Measurements from ENCODE around the gene VPS54. TPM values are rescaled to one million over a fixed set of nuclear protein-coding genes. Genes with fewer than 3 reads are reported as not detected.

The VPS54 gene
- total RNA-seq, 1 experiment from 2014 or later, result 21.2 TPM

- ATAC-seq (no peak), DNase-seq (ENCODE audit: low read depth, low spot score) (no peak)
- H3K9me3 ChIP-seq (ENCODE audit: control insufficient read depth, insufficient read depth, low read depth, low read length), result no peaks in the 10 kb centered on the region
- BruUV-seq (replicated peaks), result no TSS peak
- POLR2A ChIA-PET, result no interaction called here
- TF ChIP-seq REST (IDR thresholded peaks at IDR 0.05; ENCODE audit: insufficient read depth in 1 of 2, low read depth in 2 of 2, low read length in 1 of 2) (no peak), TCF7L2 (IDR thresholded peaks at IDR 0.05; ENCODE audit: low read depth, low read length) (no peak), SIN3A (IDR thresholded peaks at IDR 0.05; ENCODE audit: borderline replicate concordance, insufficient read depth, low read depth, low read length) (no peak), POLR2AphosphoS5 (IDR thresholded peaks at IDR 0.05; ENCODE audit: low read depth, low read length) (no peak), CTCF (IDR thresholded peaks at IDR 0.05) (no peak)
- CTCF ChIA-PET, result no interaction called here
- H3K27ac ChIP-seq (ENCODE audit: low read length), result no peak overlapping the region
- in situ Hi-C loops (cut with HindIII; ENCODE audit: low pct_unique_long_range_greater_than_20kb, low sequenced_read_pairs), result no loop called here
- H3K4me3 ChIP-seq (ENCODE audit: low read depth in 2 of 2, low read length in 2 of 2), result no peak overlapping the region
- H3K36me3 ChIP-seq (ENCODE audit: control insufficient read depth, insufficient read depth, low read length), result no peaks in the 10 kb centered on the region
- H3K27me3 ChIP-seq (ENCODE audit: control insufficient read depth, insufficient read depth, low read length), result no peaks in the 10 kb centered on the region
- no peaks in the 10 kb centered on the region for H3K4me1 ChIP-seq (ENCODE audit: control insufficient read depth, insufficient read depth, low read length)
- intact Hi-C loops (cut with micrococcal nuclease; ENCODE audit: unreplicated experiment), result no loop called here
These were observed 144.8 kb downstream of the VPS54 start for GRCh38 chr2:63874204-63875130.

- POLR2A ChIA-PET, result no interaction called here
These were observed 146.5 kb downstream of the VPS54 start for GRCh38 chr2:63872571-63873328.

More at GRCh38 chr2:63872571-63873328, 146.5 kb downstream of the VPS54 start:
- Histone ChIP-seq H3K9me3 (ENCODE audit: control insufficient read depth, insufficient read depth, low read depth, low read length) (no peaks in the 10 kb centered on the region), H3K4me3 (ENCODE audit: low read depth in 2 of 2, low read length in 2 of 2) (no peak overlapping the region), H3K36me3 (ENCODE audit: control insufficient read depth, insufficient read depth, low read length) (no peaks in the 10 kb centered on the region), H3K27ac (ENCODE audit: low read length) (no peak overlapping the region), H3K4me1 (ENCODE audit: control insufficient read depth, insufficient read depth, low read length) (no peaks in the 10 kb centered on the region), H3K27me3 (ENCODE audit: control insufficient read depth, insufficient read depth, low read length) (no peaks in the 10 kb centered on the region)
- no peak for ATAC-seq
- in situ Hi-C loops (cut with HindIII; ENCODE audit: low pct_unique_long_range_greater_than_20kb, low sequenced_read_pairs) (no loop called here), intact Hi-C loops (cut with micrococcal nuclease; ENCODE audit: unreplicated experiment) (no loop called here)
- TF ChIP-seq REST (IDR thresholded peaks at IDR 0.05; ENCODE audit: insufficient read depth in 1 of 2, low read depth in 2 of 2, low read length in 1 of 2) (no peak), POLR2AphosphoS5 (IDR thresholded peaks at IDR 0.05; ENCODE audit: low read depth, low read length) (no peak)
- BruUV-seq (replicated peaks), result no TSS peak
- no peak for DNase-seq (ENCODE audit: low read depth, low spot score)
- CTCF ChIA-PET, result no interaction called here
